22Rv1 (cell line): Measurements from ENCODE around the gene HMGXB4.

Source experiments
- H3K27ac ChIP-seq: fragments of 450-650 bp; 2 replicates; pipeline ENCODE4 v1.5.1; 2017
- CTCF ChIP-seq: fragments of 450-650 bp; IDR thresholded peaks from 2 replicates; pipeline ENCODE4 v1.5.1; 2017; ENCODE audit warnings: mild to moderate bottlenecking
- ZFX ChIP-seq: fragments of 450-650 bp; IDR thresholded peaks from 2 replicates; pipeline ENCODE4 v1.6.1; 2017; ENCODE audit warnings: antibody characterized with exemption, borderline replicate concordance

Gene HMGXB4

GRCh38 chr22:35322126-35322525 lies 64.8 kb downstream of the HMGXB4 start:
- TF ChIP-seq CTCF: no peak
- TF ChIP-seq ZFX: no peak
- no peak overlapping the region for H3K27ac ChIP-seq

DNA sequence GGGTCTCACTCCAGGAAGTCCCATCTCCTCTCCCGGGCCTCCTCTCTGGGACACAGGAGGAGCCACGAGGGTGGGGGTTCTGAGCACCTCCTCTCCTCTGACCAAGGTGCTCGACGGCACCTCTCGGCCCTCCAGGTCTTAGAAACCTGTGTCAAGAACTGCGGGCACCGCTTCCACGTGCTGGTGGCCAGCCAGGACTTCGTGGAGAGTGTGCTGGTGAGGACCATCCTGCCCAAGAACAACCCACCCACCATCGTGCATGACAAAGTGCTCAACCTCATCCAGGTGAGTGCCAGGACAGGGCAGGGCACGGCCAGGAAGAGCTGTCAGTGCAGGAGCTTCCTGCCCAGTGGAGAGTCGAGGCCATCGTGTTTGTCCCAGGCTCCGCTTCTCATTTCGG lies 65.6 kb downstream of the HMGXB4 start:
- no peak for TF ChIP-seq ZFX
- no peak for TF ChIP-seq CTCF
- H3K27ac ChIP-seq: no peak overlapping the region

DNA sequence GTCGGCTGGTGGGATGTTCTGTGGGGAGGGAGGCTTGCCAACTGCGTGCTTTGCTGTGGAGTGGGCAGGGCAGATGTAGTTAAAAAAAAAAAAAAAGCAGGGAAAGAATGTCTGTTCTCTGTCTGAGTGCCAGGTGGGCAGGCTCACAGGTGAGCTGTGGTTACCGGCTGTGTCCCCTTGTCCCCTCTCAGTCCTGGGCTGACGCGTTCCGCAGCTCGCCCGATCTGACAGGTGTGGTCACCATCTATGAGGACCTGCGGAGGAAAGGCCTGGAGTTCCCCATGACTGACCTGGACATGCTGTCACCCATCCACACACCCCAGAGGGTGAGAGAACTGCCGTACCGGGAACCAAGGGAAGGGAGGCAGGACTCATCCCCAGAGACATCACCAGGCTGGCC lies 66.0 kb downstream of the HMGXB4 start:
- TF ChIP-seq CTCF: no peak
- TF ChIP-seq ZFX: no peak
- no peak overlapping the region for H3K27ac ChIP-seq

DNA sequence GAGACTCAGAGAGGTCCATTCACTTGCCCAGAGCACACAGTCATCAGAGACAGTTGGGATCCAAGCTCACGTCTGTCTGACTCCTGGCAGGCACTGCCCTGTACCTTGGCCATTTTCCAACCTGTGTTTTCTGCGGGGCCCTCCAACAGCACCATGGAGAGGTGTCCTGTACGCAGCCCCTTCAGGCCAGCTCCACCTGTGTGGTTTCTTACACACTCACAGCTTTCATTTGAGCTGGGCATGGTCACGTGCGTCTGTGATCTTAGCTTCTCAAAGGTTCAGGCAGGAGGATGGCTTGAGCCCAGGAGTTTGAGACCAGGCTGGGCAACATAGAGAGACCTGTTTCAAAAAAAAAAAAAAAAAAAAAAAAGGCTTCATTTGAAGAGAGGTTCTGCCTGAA lies 66.8 kb downstream of the HMGXB4 start:
- no peak for TF ChIP-seq ZFX
- no peak for TF ChIP-seq CTCF
- H3K27ac ChIP-seq: no peak overlapping the region

GRCh38 chr22:35324762-35325161 lies 67.5 kb downstream of the HMGXB4 start:
- no peak for TF ChIP-seq CTCF
- no peak for TF ChIP-seq ZFX

GRCh38 chr22:35325209-35325608 lies 67.9 kb downstream of the HMGXB4 start:
- H3K27ac ChIP-seq: no peak overlapping the region
- TF ChIP-seq ZFX (no peak), CTCF (no peak)

More at GRCh38 chr22:35324762-35325161, 67.5 kb downstream of the HMGXB4 start:
- no peak overlapping the region for H3K27ac ChIP-seq

DNA sequence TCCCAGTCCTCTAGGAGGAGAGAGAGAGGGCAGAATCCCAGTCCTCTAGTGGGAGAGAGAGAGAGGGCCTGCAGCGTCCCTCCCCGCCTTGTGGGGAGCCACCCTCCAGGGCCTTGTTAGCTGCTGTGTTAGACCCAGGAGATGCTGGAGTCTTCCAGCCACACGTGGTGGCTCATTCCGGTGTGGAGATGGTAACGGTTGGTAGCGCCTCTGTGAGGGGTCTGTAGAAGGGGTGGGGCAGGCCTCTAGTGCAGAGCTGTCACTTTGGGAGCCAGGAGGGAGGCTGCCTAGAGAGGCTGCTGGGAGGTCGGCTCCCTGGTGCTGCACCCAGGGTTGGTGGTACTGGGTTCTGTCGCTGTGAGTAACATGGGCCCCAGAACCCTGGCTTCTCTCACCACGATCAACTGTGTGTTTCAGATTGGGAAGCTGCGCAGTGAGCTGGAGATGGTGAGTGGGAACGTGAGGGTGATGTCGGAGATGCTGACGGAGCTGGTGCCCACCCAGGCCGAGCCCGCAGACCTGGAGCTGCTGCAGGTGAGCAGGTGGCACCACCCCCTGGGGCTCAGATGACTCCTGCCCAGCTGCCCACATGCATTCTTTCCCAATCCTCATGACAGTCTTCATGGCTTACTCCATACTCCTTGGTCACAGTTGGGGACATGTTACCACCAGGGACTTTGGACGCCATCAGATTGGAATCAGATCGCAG lies 69.7 kb downstream of the HMGXB4 start:
- TF ChIP-seq ZFX (no peak), CTCF (no peak)
- H3K27ac ChIP-seq: no peak overlapping the region
